Muscle of arm (tissue), 12 donors: ENCODE results near the gene ZDHHC15. TPM values are rescaled to one million over a fixed set of nuclear protein-coding genes. Genes with fewer than 3 reads are reported as not detected.

Source experiments
- DNase-seq: peaks from one replicate; pipeline ENCODE4 v3.0.0-alpha.2; 2013
- polyA plus RNA-seq, 12 donors: library from polyadenylated mRNA; unstranded; fragments of 120-200 nt; gene quantifications; one replicate each; pipeline ENCODE4 v1.2.1, GENCODE V29; 2013; ENCODE audit not compliant: insufficient read length in 12 of 12

Gene ZDHHC15
- polyA plus RNA-seq, 12 donors: 3.0 to 11.4 (median 4.6) TPM; not detected in 1

DNA sequence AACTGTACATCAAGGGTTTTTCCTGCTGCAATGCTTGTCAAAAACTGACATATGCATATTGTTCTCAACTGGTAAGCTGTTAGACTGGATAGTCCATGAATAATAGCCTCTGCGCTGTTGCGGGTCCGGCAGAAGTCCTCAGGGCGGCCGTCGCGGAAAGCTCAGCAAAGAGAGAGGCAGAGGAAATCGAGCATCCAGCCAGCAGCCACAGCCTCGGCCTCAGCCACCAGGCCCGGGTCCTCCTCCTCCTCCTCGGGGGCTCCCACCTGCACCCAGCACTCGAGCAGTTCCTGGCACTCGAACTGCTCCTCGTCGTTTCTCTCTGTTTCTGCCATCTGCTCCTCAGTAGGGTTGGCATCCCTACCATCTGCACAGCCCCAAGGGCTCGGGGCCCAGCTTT lies 195.2 kb downstream of the ZDHHC15 start:
- DNase-seq: no peak

Other genes with a start within 250 kb of the ZDHHC15 start
- 10 to 100 TPM in 9 of 12 donors, 1 to 10 TPM in 2, not detected in 1; 9.0 to 12.9 (median 11.5) TPM for gene UPRT, start 249.0 kb downstream of the ZDHHC15 start, polyA plus RNA-seq